HK-2 (cell line): ENCODE data around the gene ADRA2C.

Source experiments
- DNase-seq: peaks from one replicate; pipeline ENCODE4 v3.0.0-alpha.2; 2018; ENCODE audit not compliant: unreplicated experiment

The ADRA2C gene

DNA sequence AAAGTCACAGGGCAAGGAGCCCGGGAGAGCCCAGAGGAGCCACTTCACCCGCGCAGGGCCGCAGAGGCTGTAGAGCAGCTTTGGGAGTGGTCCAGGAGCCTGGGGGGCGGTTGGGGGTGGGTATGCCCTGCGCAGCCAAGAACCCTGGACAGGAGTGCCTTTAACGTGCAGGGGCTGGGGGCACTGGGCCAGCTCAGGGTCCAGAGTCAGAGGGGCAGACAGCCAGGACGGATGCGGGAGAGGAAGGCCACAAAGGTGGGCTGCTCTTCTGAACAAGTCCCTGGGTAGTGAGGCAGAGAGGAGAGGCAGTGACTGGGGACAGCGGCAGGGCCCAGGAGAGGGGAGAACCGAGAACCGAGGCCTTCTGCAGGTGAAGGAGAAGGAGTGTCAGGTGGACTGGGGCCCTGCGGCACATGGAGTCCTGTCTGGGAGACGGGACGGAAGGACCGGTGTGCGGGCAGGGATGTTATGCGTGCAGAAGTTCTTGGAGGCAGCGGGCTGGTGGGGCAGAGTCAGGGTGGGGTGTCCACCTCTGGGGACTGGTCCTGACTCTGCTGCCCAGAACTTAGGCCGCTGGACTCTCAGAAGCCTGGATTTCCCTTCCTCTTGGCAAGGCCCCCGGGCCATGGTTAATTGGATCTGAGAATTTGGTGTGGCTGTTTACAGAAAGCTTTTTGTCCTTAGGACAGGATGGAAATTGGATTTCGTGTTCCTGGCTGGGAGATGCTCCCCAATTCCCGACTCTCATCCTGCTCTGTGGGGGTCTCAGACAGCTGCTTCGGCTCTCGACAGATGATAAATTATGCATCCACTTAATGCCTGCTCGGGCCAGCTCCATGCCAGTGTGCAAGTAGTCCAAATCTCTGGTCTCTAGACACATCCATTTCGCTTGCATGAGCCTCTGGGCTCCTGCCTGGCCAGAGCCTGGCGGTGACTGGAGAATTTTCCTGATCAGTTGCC, 31.9 kb downstream of the ADRA2C start:
- no peak for DNase-seq

- no peak for DNase-seq
These were observed 33.3 kb downstream of the ADRA2C start for GRCh38 chr4:3799496-3799895.

DNA sequence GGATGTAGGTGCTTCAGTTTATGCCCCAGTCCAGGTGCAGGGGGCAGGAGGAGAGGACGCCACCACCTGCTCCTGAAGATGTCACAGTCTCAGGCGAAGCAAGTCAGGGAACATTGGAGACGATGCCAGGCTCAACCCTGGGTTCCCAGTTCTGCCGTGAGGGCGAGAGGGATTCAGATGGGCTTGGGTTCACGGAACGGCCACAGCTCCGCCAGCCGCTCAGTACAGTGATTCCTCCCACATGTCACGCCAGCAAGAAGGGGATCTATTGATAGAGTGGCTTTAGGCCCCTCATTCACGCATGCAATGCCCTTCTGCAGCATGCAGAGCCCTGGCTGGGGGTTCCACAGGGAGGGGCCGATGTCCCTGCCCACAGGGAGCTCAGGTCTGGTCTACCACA, 34.2 kb downstream of the ADRA2C start:
- no peak for DNase-seq

DNA sequence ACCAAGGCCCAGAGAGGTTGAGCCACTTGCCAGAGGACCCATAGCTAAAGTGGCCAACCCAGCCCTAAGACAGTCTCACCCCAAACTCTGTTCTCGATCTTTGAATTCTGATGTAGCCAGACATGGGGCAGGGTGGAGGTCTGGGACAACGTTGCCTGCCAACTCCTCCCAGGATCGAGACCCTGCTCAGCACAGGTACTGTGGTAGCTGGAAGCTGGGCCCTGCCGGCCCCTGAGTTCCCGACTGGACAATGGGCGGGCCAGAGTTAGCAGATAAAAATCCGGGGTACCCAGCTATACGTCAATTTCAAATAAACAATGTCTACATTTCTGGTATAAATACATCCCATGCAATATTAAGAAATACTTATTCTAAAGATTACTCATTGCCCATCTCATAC, 35.3 kb downstream of the ADRA2C start:
- no peak for DNase-seq

- DNase-seq: no peak
These were observed 35.9 kb downstream of the ADRA2C start for GRCh38 chr4:3801931-3802550.

- no peak for DNase-seq
These were observed 36.6 kb downstream of the ADRA2C start for GRCh38 chr4:3802571-3803474.

GRCh38 chr4:3803475-3803847, 37.3 kb downstream of the ADRA2C start:
- DNase-seq: no peak

DNA sequence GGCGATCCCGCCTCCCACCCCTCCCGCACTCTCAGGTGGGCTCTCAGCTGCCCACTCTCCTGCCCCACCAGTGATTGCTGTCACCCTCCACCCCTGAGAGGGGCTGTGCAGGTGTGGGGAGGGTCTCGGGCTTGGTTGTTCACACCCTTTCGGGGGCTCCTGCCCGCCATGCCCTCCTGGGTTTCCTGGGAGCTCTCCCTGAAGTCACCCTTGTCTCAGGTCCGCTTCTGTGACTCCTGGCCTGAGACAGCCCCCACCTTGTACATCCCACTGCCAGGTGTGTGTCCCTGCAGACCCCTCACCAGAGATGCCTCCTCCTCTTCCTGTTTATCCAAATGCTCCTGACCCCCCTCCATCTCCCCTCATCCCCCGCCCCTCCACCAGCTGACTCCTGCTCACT, 37.8 kb downstream of the ADRA2C start:
- DNase-seq: no peak

- no peak for DNase-seq
These were observed 38.8 kb downstream of the ADRA2C start for GRCh38 chr4:3805026-3805425.

GRCh38 chr4:3805731-3806130, 39.5 kb downstream of the ADRA2C start:
- DNase-seq: no peak

DNA sequence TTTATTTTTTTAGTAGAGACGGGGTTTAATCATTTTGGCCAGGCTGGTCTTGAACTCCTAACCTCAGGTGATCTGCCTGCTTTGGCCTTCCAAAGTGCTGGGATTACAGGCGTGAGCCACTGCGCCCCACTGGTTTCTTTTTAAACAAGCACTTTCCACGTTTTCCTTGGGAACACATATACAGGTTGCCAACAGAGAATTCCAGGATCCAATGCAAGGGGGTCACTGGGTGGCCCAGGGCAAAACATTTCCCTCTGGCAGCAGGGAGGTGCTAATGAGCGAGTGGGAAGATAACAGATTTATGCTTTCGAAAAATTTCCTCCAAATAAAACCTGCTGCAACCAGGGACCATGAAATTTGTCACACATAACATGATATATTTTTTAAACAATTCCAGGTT, 41.1 kb downstream of the ADRA2C start:
- no peak for DNase-seq

DNA sequence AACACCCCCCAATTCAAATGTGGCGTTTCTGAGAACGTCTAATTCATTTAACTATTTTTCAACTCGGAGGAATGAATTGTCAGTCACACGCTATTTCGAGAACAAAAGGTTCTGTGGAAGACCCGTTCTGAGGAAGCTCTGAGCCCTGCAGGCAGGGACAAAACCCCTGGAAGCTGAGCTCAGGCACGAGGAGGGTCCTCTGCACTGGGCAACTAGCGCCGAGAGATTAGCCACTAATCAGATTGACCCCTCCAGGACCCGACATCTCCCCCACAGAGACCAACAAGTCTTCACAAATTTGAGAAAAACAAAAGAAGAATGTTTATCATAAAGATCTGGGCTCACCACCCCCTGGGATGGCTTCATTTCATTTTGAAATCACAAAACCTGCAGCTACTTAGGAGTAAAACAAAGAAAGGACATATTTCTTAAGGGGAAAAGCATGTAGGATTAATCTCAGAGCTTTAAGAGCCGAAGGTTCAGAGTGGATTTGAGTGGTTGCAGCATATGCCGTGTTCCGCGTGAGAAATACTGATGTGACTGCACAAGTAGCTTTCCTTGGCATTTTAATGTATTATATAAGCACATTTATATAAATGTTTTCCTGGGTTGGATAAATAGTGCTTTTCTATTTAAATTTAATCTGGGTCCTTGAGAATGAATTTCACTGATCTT, 41.8 kb downstream of the ADRA2C start:
- no peak for DNase-seq

GRCh38 chr4:3808597-3808996, 42.4 kb downstream of the ADRA2C start:
- no peak for DNase-seq

DNA sequence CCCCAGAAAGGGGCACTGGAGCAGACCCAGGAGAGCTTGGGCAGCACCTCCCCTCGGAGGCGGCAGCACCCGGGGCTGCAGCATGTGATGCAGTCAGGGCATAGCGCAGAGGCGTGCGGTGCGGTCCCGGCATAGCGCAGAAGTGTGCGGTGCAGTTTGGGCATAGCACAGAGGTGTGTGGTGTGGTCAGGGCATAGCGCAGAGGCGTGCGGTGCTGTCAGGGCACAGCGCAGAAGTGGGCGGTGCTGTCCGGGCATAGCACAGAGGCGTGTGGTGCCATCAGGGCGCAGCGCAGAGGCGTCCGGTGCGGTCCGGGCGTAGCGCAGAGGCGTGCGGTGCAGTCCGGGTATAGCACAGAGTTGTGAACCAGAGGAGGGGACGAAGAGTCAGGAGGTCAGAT, 42.8 kb downstream of the ADRA2C start:
- no peak for DNase-seq

DNA sequence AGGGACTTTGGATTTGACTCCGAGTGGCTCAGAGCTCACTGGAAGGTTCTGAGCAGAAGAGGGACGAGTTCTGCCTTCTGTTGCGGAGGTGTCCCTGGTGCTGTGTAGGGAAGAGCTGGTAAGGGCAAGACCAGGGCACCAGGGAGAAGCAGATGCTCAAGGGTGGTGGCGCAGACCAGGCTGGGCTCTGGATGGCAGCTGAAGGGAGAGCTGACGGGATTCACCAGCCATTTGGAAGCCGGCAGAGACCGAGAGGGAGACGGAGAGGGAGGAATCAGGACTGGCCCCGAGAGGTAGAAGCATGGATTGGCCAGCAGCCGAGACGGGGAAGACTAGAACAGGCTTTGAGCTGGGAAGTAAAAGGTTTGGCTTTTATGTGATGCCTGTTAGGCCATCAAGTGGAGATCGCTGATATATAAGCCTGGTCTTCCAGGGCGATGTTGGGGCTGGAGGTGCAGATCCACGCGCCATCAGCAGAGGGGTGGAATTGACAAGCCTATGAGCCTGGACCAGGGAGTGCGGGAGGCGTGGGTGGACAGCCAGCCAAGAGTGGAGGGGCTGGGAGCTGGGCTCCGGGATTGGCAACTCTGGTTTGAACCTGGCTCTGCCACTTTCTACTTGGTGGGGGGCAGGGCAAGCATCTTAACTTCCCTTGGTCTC, 43.4 kb downstream of the ADRA2C start:
- no peak for DNase-seq

GRCh38 chr4:3810111-3810680, 44.0 kb downstream of the ADRA2C start:
- no peak for DNase-seq

DNA sequence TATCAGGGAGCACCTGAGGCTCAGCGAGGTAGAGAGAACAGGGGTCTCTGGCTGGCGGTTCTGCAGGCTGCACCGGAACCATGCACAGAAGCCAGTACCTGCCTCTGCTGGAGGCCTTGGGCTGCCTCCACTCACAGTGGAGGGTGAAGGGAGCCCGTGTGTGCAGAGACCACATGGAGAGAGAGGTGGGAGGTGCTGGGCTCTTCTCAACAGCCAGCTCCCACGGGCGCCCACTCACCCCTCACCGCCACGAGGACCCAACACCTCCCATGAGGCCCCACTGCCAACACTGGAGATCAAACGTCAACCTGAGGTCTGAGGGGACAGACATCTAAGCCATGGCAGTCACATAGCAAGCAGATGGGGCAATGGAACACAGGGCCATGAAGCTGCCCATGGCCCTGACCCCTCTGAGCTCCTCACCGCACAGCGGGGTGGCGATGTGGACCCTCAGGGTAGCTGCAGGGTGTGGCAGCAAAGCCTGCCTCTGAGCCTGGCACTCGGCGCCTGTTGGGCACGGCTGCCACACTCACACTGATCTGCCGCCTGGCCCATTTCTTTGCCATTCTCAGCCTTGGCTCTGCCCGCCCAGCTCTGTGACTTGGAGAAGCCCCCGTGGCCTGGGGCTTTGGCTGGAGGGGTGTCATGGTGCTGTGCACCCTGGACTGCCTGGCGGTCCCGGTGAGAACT, 44.8 kb downstream of the ADRA2C start:
- DNase-seq: no peak

- no peak for DNase-seq
These were observed 45.4 kb downstream of the ADRA2C start for GRCh38 chr4:3811621-3812020.

GRCh38 chr4:3812211-3812934, 46.2 kb downstream of the ADRA2C start:
- DNase-seq: no peak
